ENCODE measurements around the gene PLTP. TPM values are rescaled to one million over a fixed set of nuclear protein-coding genes. Genes with fewer than 3 reads are reported as not detected.

PLTP gene
- total and polyA plus RNA-seq, 2 donors (not counting 3 experiments of a cell fraction or from before 2014, with no cell fraction given): 62.1 to 118 TPM

GRCh38 chr20:45888681-45889080 lies 23.3 kb downstream of the PLTP start:
- intact Hi-C loops (cut with micrococcal nuclease): no loop called here

More at GRCh38 chr20:45888681-45889080, 23.3 kb downstream of the PLTP start:
- POLR2A ChIA-PET: interaction anchor here (3.5 kb wide), 1 partner anchor 45 kb away, joined by 26 read pairs; the partner anchor contains the start of gene PCIF1
- Histone ChIP-seq H3K9me1 (replicated peaks; ENCODE audit: control insufficient read depth, extremely low read depth, insufficient read depth, low read length) (no peaks in the 10 kb centered on the region), H3K4me1 (ENCODE audit: control insufficient read depth, extremely low read depth, insufficient read depth, low read length) (peaks cover 31% of the 10 kb centered on the region), H3K4me3 (replicated peaks in 1 of 3; ENCODE audit: insufficient read depth in 1 of 3, low read depth in 1 of 3, low read length in 3 of 3) (no peak overlapping the region), H3K9me3 (replicated peaks; ENCODE audit: control insufficient read depth, insufficient read depth, low read length) (no peaks in the 10 kb centered on the region), H3K4me2 (ENCODE audit: insufficient read depth, low read length) (no peak overlapping the region), H3K27ac (ENCODE audit: insufficient read depth, low read depth, low read length) (no peak overlapping the region), H3K27me3 (ENCODE audit: control insufficient read depth in 2 of 2, insufficient read depth in 2 of 2, low read length in 2 of 2) (no peaks in the 10 kb centered on the region), H3K79me2 (ENCODE audit: control insufficient read depth, insufficient read depth, low read length) (peaks cover 4% of the 10 kb centered on the region), H2AFZ (ENCODE audit: low read depth, low read length) (no peak overlapping the region), H3K36me3 (ENCODE audit: control insufficient read depth in 2 of 2, extremely low read depth in 1 of 2, insufficient read depth in 2 of 2, low read length in 2 of 2) (peaks cover under 1 to 12% of the 10 kb centered on the region in 2 experiments), H3K9ac (replicated peaks; ENCODE audit: extremely low read depth, insufficient read depth, low read length) (no peak overlapping the region), H4K20me1 (replicated peaks; ENCODE audit: control insufficient read depth, extremely low read depth, insufficient read depth, low read length) (no peaks in the 10 kb centered on the region)
- DNase-seq (ENCODE audit: low read depth, low spot score): no peak
- CTCF ChIA-PET: interaction anchor here (0.9 to 4.9 kb wide), 4 partner anchors 8 to 82 kb away, joined by 3 to 35 read pairs (median 14); partner anchors contain the start of genes ZNF335 and ZSWIM1
- dilution Hi-C loops (cut with MboI; ENCODE audit: extremely low pct_ligation_motif_present, low sequenced_read_pairs): no loop called here
- no TSS peak for BruUV-seq (replicated peaks)
- TF ChIP-seq FOS (IDR thresholded peaks at IDR 0.05; ENCODE audit: borderline replicate concordance, insufficient read depth, low read length) (no peak), MYC (IDR thresholded peaks at IDR 0.05; ENCODE audit: low read depth, low read length) (no peak), CTCF (IDR thresholded peaks at IDR 0.05; ENCODE audit: extremely low read depth in 1 of 2, insufficient read depth in 1 of 2, low read depth in 1 of 2, low read length in 2 of 2) (no peak), JUN (IDR thresholded peaks at IDR 0.05; ENCODE audit: borderline replicate concordance, insufficient read depth, insufficient read length, low read depth) (no peak), EZH2 (IDR thresholded peaks at IDR 0.05; ENCODE audit: borderline replicate concordance, low read depth, low read length, severe bottlenecking) (no peak), MAX (IDR thresholded peaks at IDR 0.05; ENCODE audit: insufficient read depth, insufficient read length) (no peak), POLR2A (IDR thresholded peaks at IDR 0.05; ENCODE audit: low read depth, low read length) (no peak), GATA2 (IDR thresholded peaks at IDR 0.05; ENCODE audit: insufficient read depth, insufficient read length, low read depth, low read length) (no peak), POLR2AphosphoS5 (IDR thresholded peaks at IDR 0.05; ENCODE audit: insufficient read depth, low read depth, low read length) (no peak)
- no peak for FAIRE-seq
